ENCODE data around the gene GNAI3. TPM values are rescaled to one million over a fixed set of nuclear protein-coding genes. Genes with fewer than 3 reads are reported as not detected.

The GNAI3 gene
- total RNA-seq, 2 experiments from 2014 or later, result 3.8 to 6.1 TPM

DNA sequence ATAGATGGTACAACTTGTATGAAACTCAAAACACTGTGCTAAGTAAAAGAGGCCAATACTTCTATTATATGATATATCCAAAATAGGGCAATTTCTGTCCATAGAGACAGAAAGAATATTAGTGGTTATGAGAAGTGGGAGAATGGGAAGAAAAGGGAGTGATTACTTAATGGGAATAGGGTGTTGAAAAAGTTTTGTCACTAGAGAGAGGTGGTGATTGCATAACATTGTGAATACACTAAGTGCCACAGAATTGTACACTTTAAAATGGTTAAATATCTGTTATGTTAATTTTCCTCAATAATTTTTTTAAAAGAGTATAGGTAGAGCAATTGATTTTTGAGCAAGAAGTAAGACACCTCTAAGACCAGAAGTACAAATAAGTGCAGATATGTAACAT, 41.3 kb downstream of the GNAI3 start:
- POLR2A ChIA-PET, result interaction anchor here (0.7 kb wide), 1 partner anchor 63 kb away, joined by 3 read pairs; no protein-coding TSS in a partner anchor
- no peak overlapping the region for H3K27ac ChIP-seq (ENCODE audit: low read depth, low read length, poor library complexity, severe bottlenecking)
- no TSS peak for BruUV-seq (replicated peaks)
- intact Hi-C loops (cut with micrococcal nuclease; ENCODE audit: unreplicated experiment), result no loop called here
- no peak overlapping the region for H2AFZ ChIP-seq (ENCODE audit: low read length)
- peaks cover 90% of the 10 kb centered on the region for H3K36me3 ChIP-seq (ENCODE audit: insufficient read depth, low read length)
- no peak for DNase-seq (ENCODE audit: low spot score)
- H3K4me2 ChIP-seq (ENCODE audit: low read length), result no peak overlapping the region
- H3K79me2 ChIP-seq (ENCODE audit: insufficient read depth, low read depth, low read length), result no peaks in the 10 kb centered on the region
- no peaks in the 10 kb centered on the region for H3K9me3 ChIP-seq (ENCODE audit: low read length)
- H3K9me2 ChIP-seq (ENCODE audit: insufficient read depth, low read length), result no peaks in the 10 kb centered on the region
- H4K20me1 ChIP-seq (ENCODE audit: insufficient read depth, low read length), result no peaks in the 10 kb centered on the region
- TF ChIP-seq, protein P1, sequence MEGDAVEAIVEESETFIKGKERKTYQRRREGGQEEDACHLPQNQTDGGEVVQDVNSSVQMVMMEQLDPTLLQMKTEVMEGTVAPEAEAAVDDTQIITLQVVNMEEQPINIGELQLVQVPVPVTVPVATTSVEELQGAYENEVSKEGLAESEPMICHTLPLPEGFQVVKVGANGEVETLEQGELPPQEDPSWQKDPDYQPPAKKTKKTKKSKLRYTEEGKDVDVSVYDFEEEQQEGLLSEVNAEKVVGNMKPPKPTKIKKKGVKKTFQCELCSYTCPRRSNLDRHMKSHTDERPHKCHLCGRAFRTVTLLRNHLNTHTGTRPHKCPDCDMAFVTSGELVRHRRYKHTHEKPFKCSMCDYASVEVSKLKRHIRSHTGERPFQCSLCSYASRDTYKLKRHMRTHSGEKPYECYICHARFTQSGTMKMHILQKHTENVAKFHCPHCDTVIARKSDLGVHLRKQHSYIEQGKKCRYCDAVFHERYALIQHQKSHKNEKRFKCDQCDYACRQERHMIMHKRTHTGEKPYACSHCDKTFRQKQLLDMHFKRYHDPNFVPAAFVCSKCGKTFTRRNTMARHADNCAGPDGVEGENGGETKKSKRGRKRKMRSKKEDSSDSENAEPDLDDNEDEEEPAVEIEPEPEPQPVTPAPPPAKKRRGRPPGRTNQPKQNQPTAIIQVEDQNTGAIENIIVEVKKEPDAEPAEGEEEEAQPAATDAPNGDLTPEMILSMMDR (conservative IDR thresholded peaks at IDR 0.05; ENCODE audit: low read length), result no peak
- no peak for TF ChIP-seq EZH2phosphoT487 (IDR thresholded peaks at IDR 0.05; ENCODE audit: borderline replicate concordance, low read depth, low read length)
- no peaks in the 10 kb centered on the region for H3K4me1 ChIP-seq (ENCODE audit: insufficient read depth, low read length, poor library complexity, severe bottlenecking)
- no peak overlapping the region for H3K4me3 ChIP-seq (ENCODE audit: low read depth, low read length, poor library complexity, severe bottlenecking)
- CTCF ChIA-PET (ENCODE audit: unreplicated experiment), result no interaction called here

DNA sequence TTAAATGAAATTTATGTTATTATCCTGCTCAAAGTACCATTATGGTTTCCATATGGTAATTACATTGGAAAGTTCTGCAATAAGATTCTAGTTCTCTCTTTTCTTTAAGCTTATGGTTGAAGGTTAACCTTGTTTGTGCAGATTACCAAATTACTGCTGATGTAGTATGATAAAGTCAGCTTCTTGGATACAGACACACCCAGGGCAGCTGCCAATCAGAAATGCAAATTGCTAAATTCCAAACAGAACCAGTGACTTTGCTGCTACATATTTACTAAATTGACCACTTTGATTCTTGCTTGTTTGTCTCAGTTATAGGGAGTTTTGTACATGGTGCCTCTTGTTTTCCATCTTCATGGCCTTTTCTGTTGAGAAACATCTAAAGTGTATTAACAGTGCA, 44.5 kb downstream of the GNAI3 start:
- ChIA-PET POLR2A (interaction anchor here (0.6 to 1.3 kb wide), 3 partner anchors 9 to 214 kb away, joined by 3 to 4 read pairs (median 4); no protein-coding TSS in a partner anchor), CTCF (ENCODE audit: unreplicated experiment) (no interaction called here)
- no peak for DNase-seq (ENCODE audit: low spot score)
- no peak overlapping the region for H3K4me3 ChIP-seq (ENCODE audit: low read depth, low read length, poor library complexity, severe bottlenecking)
- H3K4me2 ChIP-seq (ENCODE audit: low read length), result no peak overlapping the region
- no peaks in the 10 kb centered on the region for H3K79me2 ChIP-seq (ENCODE audit: insufficient read depth, low read depth, low read length)
- H2AFZ ChIP-seq (ENCODE audit: low read length), result no peak overlapping the region
- H3K4me1 ChIP-seq (ENCODE audit: insufficient read depth, low read length, poor library complexity, severe bottlenecking), result no peaks in the 10 kb centered on the region
- intact Hi-C loops (cut with micrococcal nuclease; ENCODE audit: unreplicated experiment), result no loop called here
- peaks cover 66% of the 10 kb centered on the region for H3K36me3 ChIP-seq (ENCODE audit: insufficient read depth, low read length)
- H3K9me3 ChIP-seq (ENCODE audit: low read length), result no peaks in the 10 kb centered on the region
- TF ChIP-seq, protein P1 (conservative IDR thresholded peaks at IDR 0.05; ENCODE audit: low read length), result no peak
- TF ChIP-seq EZH2phosphoT487 (IDR thresholded peaks at IDR 0.05; ENCODE audit: borderline replicate concordance, low read depth, low read length), result no peak
- H4K20me1 ChIP-seq (ENCODE audit: insufficient read depth, low read length), result no peaks in the 10 kb centered on the region
- no peaks in the 10 kb centered on the region for H3K9me2 ChIP-seq (ENCODE audit: insufficient read depth, low read length)
- no peak overlapping the region for H3K27ac ChIP-seq (ENCODE audit: low read depth, low read length, poor library complexity, severe bottlenecking)
- BruUV-seq (replicated peaks), result TSS peak; percentile 48

DNA sequence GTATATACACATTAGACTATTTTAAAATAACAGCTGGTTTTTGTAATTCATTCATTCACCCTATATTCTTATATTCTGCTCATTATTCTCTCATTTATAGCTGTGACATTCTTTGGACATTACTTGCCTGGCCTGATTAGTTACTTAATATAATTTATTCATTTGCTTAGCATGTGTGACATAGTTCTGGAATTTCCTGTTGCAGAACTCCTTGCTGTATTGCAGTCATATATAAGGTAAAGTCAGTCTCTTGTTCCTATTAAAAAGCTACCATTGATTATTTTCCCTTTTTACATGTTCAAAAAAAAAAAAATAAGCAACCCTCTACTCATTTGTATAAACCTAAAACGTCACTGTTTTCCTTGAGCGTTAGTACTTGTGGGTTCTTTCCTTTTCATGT, 47.1 kb downstream of the GNAI3 start:
- TF ChIP-seq, protein P1 (conservative IDR thresholded peaks at IDR 0.05; ENCODE audit: low read length), result no peak
- TF ChIP-seq EZH2phosphoT487 (IDR thresholded peaks at IDR 0.05; ENCODE audit: borderline replicate concordance, low read depth, low read length), result no peak
- H3K4me3 ChIP-seq (ENCODE audit: low read depth, low read length, poor library complexity, severe bottlenecking), result no peak overlapping the region
- DNase-seq (ENCODE audit: low spot score), result no peak
- no peak overlapping the region for H2AFZ ChIP-seq (ENCODE audit: low read length)
- no TSS peak for BruUV-seq (replicated peaks)
- no peaks in the 10 kb centered on the region for H3K4me1 ChIP-seq (ENCODE audit: insufficient read depth, low read length, poor library complexity, severe bottlenecking)
- no peaks in the 10 kb centered on the region for H4K20me1 ChIP-seq (ENCODE audit: insufficient read depth, low read length)
- no peak overlapping the region for H3K4me2 ChIP-seq (ENCODE audit: low read length)
- H3K9me2 ChIP-seq (ENCODE audit: insufficient read depth, low read length), result no peaks in the 10 kb centered on the region
- intact Hi-C loops (cut with micrococcal nuclease; ENCODE audit: unreplicated experiment), result no loop called here
- peaks cover 43% of the 10 kb centered on the region for H3K36me3 ChIP-seq (ENCODE audit: insufficient read depth, low read length)
- no peaks in the 10 kb centered on the region for H3K79me2 ChIP-seq (ENCODE audit: insufficient read depth, low read depth, low read length)
- CTCF ChIA-PET (ENCODE audit: unreplicated experiment), result no interaction called here
- POLR2A ChIA-PET, result interaction anchor here (0.9 kb wide), 2 partner anchors 44 to 48 kb away, joined by 3 to 4 read pairs; no protein-coding TSS in a partner anchor
- H3K9me3 ChIP-seq (ENCODE audit: low read length), result no peaks in the 10 kb centered on the region
- H3K27ac ChIP-seq (ENCODE audit: low read depth, low read length, poor library complexity, severe bottlenecking), result no peak overlapping the region

Data from OCI-LY7 (cell line).